Neural progenitor cell (in vitro differentiated cells): ENCODE results near the gene NHLRC3.

Experiments
- CTCF ChIP-seq: fragments of 200-600 bp; sonication (generic); IDR thresholded peaks from 2 replicates; pipeline ENCODE4 v1.5.1; 2017; ENCODE audit warnings: antibody characterized with exemption, mild to moderate bottlenecking
- EZH2 ChIP-seq: fragments of 200-600 bp; sonication (generic); IDR thresholded peaks from 2 replicates; pipeline ENCODE4 v1.6.1; 2017; ENCODE audit warnings: antibody characterized with exemption, mild to moderate bottlenecking, moderate library complexity

- TF ChIP-seq CTCF (no peak), EZH2 (no peak)
Measured at GRCh38 chr13:39091586-39091985, 53.3 kb downstream of the NHLRC3 start.
